ENCODE results near the gene ARHGAP42.

GRCh38 chr11:100640071-100640470 is 47.0 kb upstream of the ARHGAP42 start:
- no peak for TF ChIP-seq PPARA (CRISPR knock-in tag; IDR thresholded peaks at IDR 0.05; ENCODE audit: borderline replicate concordance)
- no peak for TF ChIP-seq PATZ1 (CRISPR knock-in tag; IDR thresholded peaks at IDR 0.05; ENCODE audit: borderline replicate concordance)
- TF ChIP-seq SNAI2 (CRISPR knock-in tag; IDR thresholded peaks at IDR 0.05), result no peak
- TF ChIP-seq GLIS3 (CRISPR knock-in tag; IDR thresholded peaks at IDR 0.05), result no peak
- TF ChIP-seq TSHZ2 (CRISPR knock-in tag; IDR thresholded peaks at IDR 0.05), result no peak
- no peak for TF ChIP-seq ZFP30 (CRISPR knock-in tag; IDR thresholded peaks at IDR 0.05)
- no peak for TF ChIP-seq ARNTL (CRISPR knock-in tag; IDR thresholded peaks at IDR 0.05; ENCODE audit: borderline replicate concordance, low read depth)
- TF ChIP-seq ZC3H10 (CRISPR knock-in tag; IDR thresholded peaks at IDR 0.05), result no peak
